Colonic mucosa (tissue), 4 donors: ENCODE results near the gene G6PC1. TPM values are rescaled to one million over a fixed set of nuclear protein-coding genes. Genes with fewer than 3 reads are reported as not detected.

Experiments used
- DNase-seq: peaks from one replicate; pipeline ENCODE4 v3.0.0-alpha.2; 2020
- H3K27ac ChIP-seq: fragments of 200-600 bp; one replicate; pipeline ENCODE4 v1.8.0; 2021
- H3K27me3 ChIP-seq: fragments of 200-600 bp; one replicate; pipeline ENCODE4 v1.8.0; 2021
- H3K36me3 ChIP-seq: fragments of 200-600 bp; one replicate; pipeline ENCODE4 v1.8.0; 2021
- H3K4me1 ChIP-seq: fragments of 200-600 bp; one replicate; pipeline ENCODE4 v1.8.0; 2021; ENCODE audit warnings: mild to moderate bottlenecking
- H3K4me3 ChIP-seq: fragments of 200-600 bp; one replicate; pipeline ENCODE4 v1.8.0; 2021
- H3K9ac ChIP-seq, 2 donors: one replicate each; pipeline ENCODE4 v1.7.0; 2013; ENCODE audit warnings: control low read depth in 2 of 2, low read depth in 2 of 2, low read length in 2 of 2
- H3K9me3 ChIP-seq: fragments of 200-600 bp; one replicate; pipeline ENCODE4 v1.8.0; 2021
- CTCF ChIP-seq: fragments of 200-600 bp; IDR thresholded peaks from one replicate; pipeline ENCODE4 v1.8.0; 2022; ENCODE audit warnings: antibody characterized with exemption, mild to moderate bottlenecking
- intact Hi-C: fragments of 100-400 bp; cut with DNase I; formaldehyde crosslinking; loops from one replicate; pipeline ENCODE4 v1.14.1; 2022
- total RNA-seq, 2 donors: library from RNA; stranded (reverse); fragmentation: NEBNext Ultra II Directional in 1 of 2; extraction: Animal tissue kit (Norgen Biotek cat#: 25700) in 1 of 2; gene quantifications; one replicate each; pipeline ENCODE4 v1.2.1, GENCODE V29; 2021
- donor health status: healthy.
- donor health status: DM: no; HTN: no; CAD: no.
- donor health status: DM: no; HTN: no; CAD: no.

G6PC1 gene
- total RNA-seq, 2 donors from 2014 or later: 0.40 TPM; not detected in 1

- Histone ChIP-seq H3K36me3 (no peaks in the 10 kb centered on the region), H3K4me1 (no peaks in the 10 kb centered on the region), H3K27ac (no peak overlapping the region), H3K4me3 (no peak overlapping the region), H3K27me3 (no peaks in the 10 kb centered on the region), H3K9ac (no peak overlapping the region), H3K9me3 (no peaks in the 10 kb centered on the region)
- no peak for DNase-seq
- no peak for TF ChIP-seq CTCF
- intact Hi-C loops: no loop called here
These were observed 46.2 kb downstream of the G6PC1 start for GRCh38 chr17:42946812-42947211.

- H3K27ac ChIP-seq: no peak overlapping the region
- peaks cover 4% of the 10 kb centered on the region for H3K36me3 ChIP-seq
- no peak for DNase-seq
- TF ChIP-seq CTCF: no peak
- H3K9me3 ChIP-seq: no peaks in the 10 kb centered on the region
- H3K9ac ChIP-seq: no peak overlapping the region
- H3K4me1 ChIP-seq: no peaks in the 10 kb centered on the region
- H3K4me3 ChIP-seq: no peak overlapping the region
- no peaks in the 10 kb centered on the region for H3K27me3 ChIP-seq
- intact Hi-C loops: no loop called here
These were observed 49.6 kb downstream of the G6PC1 start for GRCh38 chr17:42950044-42950783.

Other genes with a start within 250 kb of the G6PC1 start
- gene TUBG2, start 241.5 kb upstream of the G6PC1 start, total RNA-seq: 1 to 10 TPM; 5.6 to 7.7 TPM
- gene PLEKHH3, start 223.8 kb upstream of the G6PC1 start, total RNA-seq: 10 to 100 TPM; 14.6 to 17.6 TPM
- gene CCR10, start 219.0 kb upstream of the G6PC1 start, total RNA-seq: under 1 TPM; 0.56 to 0.86 TPM
- 1 to 10 TPM; 1.5 to 5.0 TPM for gene CNTNAP1, start 218.3 kb upstream of the G6PC1 start, total RNA-seq
- gene EZH1, start 155.8 kb upstream of the G6PC1 start, total RNA-seq: 10 to 100 TPM; 15.9 to 20.3 TPM
- 1 to 10 TPM; 3.5 to 8.4 TPM for gene RAMP2, start 139.6 kb upstream of the G6PC1 start, total RNA-seq
- gene VPS25, start 127.3 kb upstream of the G6PC1 start, total RNA-seq: 100 to 1,000 TPM in 1 of 2 donors, 10 to 100 TPM in 1; 86.9 to 105 TPM
- 10 to 100 TPM; 32.6 to 54.6 TPM for gene WNK4, start 120.2 kb upstream of the G6PC1 start, total RNA-seq
- 100 to 1,000 TPM; 167 to 219 TPM for gene COA3, start 102.1 kb upstream of the G6PC1 start, total RNA-seq
- under 1 TPM in 1 of 2 donors, not detected in 1; 0.61 TPM for gene CNTD1, start 101.9 kb upstream of the G6PC1 start, total RNA-seq
- 100 to 1,000 TPM; 118 to 145 TPM for gene BECN1, start 76.5 kb upstream of the G6PC1 start, total RNA-seq
- 100 to 1,000 TPM in 1 of 2 donors, 10 to 100 TPM in 1; 86.4 to 163 TPM for gene PSME3, start 67.4 kb upstream of the G6PC1 start, total RNA-seq
- 1 to 10 TPM in 1 of 2 donors, under 1 TPM in 1; 0.32 to 1.1 TPM for gene AOC2, start 56.2 kb upstream of the G6PC1 start, total RNA-seq
- gene AOC3, start 49.6 kb upstream of the G6PC1 start, total RNA-seq: 10 to 100 TPM in 1 of 2 donors, 1 to 10 TPM in 1; 5.3 to 28.3 TPM
- 10 to 100 TPM; 19.8 to 34.3 TPM for gene AARSD1, start 63.7 kb downstream of the G6PC1 start, total RNA-seq
- 1 to 10 TPM; 1.5 to 2.4 TPM for gene PTGES3L, start 79.3 kb downstream of the G6PC1 start, total RNA-seq
- gene RUNDC1, start 79.8 kb downstream of the G6PC1 start, total RNA-seq: 10 to 100 TPM; 18.7 to 22.3 TPM
- gene RPL27, start 97.6 kb downstream of the G6PC1 start, total RNA-seq: 100 to 1,000 TPM; 707 to 851 TPM
- 10 to 100 TPM; 25.9 to 27.9 TPM for gene IFI35, start 106.0 kb downstream of the G6PC1 start, total RNA-seq
- 10 to 100 TPM; 33.2 to 61.5 TPM for gene VAT1, start 121.6 kb downstream of the G6PC1 start, total RNA-seq
- under 1 TPM; 0.30 to 0.56 TPM for gene RND2, start 124.4 kb downstream of the G6PC1 start, total RNA-seq
- 10 to 100 TPM in 1 of 2 donors, 1 to 10 TPM in 1; 9.5 to 44.1 TPM for gene BRCA1, start 224.6 kb downstream of the G6PC1 start, total RNA-seq